Stimulated activated CD8-positive, alpha-beta memory T cell treated with anti-CD3 and anti-CD28 coated beads, Interleukin-7, amount 100 ng/mL, for 24 hours (primary cell): ENCODE data around the gene TUBGCP6.

Experiments
- DNase-seq: peaks from one replicate; pipeline ENCODE4 v3.0.0-alpha.2; 2020; ENCODE audit warnings: low read depth

Gene TUBGCP6

DNA sequence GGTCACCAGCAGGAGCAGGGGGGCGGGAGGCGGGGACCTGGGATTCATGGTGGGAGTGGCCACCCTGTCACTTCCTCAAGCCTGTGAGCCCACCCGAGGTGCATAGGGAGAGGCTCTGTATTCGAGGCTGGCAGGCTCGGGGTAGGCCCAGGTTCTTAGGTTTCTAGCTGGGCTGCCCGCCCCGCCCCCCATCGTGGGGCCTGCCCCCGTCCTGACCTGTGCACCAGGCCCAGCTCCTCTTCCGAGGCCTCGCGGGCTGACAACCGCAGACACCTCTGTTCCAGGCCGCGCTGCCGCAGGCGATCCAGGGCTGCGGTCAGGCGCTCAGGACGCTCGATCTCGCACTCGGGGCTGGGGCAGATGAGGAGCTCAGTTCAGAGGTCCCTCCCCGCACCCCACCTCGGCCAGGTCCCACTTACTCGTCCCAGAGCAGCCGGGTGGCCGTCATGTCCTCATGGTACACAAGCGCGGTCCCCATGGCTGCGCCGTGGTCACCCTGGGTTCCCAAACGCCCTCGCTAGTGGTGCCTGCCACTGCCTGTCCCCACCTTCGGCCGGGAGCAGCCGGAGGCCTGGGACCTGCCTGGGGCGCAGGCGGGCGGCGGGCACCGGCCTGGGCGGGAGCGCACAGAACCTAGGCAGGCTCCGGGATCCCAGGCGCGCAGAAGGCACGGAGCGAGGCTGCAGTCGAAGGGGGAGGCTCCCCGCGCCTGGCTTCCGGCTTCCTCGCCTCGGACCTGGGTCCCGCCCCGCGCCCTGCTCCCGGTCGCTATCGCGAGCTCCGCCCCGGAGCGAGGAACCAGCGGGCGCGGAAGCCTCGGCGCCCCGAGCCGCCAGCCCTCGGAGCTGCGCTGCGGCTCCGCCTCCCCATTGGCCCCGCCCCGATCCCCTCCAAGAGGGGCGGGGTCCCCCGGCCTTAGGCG lies 6.0 kb upstream of the TUBGCP6 start, which contains the start of gene HDAC10:
Gene HDAC10 (minus strand): TSS at position 711 of the 922 bp plus-strand sequence. CDS start 233 bp downstream, at position 478.
- DNase-seq = no peak

DNA sequence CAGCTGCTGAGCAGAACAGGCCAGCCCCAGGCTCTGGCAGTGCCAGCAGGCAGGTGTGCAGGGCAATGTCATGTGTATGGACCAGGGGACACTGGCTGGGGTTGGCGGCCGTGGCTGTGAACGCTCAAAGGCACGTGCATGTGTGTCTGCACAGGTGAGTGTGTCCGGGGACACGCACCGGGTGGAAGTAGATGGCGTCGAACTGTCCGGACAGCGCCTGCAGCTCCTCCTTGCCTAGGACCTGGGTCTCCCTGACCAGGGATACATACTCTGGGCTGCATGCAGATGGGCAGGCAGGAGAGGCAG lies 5.4 kb upstream of the TUBGCP6 start:
- DNase-seq = no peak

DNA sequence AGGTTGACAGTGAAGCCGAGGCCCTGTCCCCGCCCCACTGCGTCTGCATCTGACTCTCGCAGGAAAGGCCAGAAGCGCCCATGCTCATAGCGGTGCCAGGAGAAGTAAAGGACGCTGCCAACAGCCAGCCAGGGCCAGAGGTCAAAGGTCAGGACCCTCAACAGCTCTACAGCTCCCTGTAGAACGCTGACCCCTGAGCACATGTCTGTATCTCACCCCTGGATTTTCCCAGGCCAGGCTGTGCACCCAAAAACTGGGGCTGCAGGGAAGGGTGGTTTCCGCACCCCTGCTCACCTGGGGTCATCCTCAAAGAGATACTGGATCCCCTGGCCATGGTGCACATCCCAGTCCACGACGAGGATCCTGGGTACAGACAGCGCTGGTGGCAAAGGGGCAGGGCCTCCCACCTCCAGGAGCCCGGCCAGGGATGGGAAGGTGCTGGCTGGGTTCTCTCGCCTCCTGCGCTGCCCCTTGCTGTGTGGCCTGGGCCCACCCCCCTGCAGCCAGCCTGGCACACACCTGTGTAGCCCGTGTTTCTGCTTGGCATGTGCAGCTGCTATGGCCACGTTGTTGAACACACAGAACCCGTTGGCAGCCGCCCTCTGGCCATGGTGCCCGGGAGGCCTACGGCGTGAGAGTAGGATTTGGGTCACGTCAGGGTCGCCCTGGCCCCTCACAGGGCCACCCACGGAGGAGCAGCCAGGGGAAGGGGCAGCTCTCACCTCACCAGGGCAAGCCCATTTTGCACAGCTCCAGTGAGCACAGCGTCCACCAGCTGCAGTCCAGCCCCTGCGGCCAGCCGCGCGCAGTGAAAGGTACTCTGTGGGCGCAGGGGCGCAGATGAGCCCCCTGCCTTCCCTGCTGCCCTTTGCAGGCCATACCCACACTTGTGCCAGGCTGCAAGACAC lies 4.8 kb upstream of the TUBGCP6 start:
- DNase-seq = no peak

DNA sequence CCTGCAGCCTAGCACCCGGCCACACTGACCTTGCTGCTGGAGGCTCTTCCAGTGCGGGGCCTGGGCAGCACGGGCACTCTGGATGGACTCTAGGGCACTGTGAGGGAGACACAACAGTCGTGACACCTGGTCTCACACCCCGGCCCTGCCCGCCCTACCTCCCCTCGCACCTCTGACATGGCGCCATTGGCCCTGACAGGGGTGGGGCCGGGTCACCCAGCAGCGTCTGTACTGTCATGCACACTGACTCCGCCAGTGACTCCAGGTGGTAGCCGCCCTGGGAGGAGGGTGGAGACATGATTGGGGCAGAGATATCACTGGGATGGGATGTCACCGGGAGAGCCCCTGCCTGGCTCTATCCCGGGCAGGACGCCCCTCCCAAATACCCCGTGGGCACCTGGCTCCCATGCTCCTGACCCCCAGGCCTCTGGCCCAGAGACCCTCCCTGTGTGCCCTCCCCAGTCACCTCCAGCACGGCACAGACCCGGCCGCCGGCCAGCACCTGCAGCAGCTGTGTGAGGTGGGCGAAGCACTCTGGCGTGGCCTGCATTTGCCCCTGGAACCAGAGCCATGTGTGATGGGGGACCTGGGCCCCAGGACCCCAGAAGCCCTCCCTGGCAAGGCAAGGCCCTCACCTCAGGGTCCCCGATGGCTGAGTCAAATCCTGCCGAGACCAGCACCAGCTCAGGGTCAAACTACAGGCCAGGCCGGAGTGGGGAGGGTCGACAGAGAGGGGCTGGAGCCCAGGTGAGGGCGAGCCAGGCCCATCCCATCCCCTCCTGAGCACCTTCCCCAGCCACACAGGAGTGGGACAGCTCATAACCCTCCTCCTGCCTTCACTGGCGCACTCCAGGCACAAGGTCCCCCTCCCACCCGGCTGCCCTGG lies 3.6 kb upstream of the TUBGCP6 start:
- no peak for DNase-seq

DNA sequence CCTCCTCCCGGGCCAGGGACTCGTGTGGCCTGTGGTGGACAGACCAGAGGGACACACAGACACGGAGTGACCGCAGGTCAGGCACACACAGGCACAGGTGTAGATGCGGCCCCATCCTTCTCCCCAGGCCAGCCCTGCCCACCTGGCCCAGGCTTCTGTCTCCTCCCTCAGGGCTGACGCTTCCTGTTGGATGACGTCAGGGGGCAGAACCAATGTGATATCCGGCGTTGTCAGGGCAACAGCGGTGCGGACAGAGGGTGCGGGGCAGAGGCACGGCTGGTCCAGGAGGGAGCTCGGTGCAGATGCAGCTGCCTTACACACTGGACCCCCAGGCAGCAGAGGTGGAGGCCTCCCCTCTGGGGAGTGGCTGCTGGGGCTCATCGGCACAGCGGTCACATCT lies 2.9 kb upstream of the TUBGCP6 start:
- DNase-seq = no peak

DNA sequence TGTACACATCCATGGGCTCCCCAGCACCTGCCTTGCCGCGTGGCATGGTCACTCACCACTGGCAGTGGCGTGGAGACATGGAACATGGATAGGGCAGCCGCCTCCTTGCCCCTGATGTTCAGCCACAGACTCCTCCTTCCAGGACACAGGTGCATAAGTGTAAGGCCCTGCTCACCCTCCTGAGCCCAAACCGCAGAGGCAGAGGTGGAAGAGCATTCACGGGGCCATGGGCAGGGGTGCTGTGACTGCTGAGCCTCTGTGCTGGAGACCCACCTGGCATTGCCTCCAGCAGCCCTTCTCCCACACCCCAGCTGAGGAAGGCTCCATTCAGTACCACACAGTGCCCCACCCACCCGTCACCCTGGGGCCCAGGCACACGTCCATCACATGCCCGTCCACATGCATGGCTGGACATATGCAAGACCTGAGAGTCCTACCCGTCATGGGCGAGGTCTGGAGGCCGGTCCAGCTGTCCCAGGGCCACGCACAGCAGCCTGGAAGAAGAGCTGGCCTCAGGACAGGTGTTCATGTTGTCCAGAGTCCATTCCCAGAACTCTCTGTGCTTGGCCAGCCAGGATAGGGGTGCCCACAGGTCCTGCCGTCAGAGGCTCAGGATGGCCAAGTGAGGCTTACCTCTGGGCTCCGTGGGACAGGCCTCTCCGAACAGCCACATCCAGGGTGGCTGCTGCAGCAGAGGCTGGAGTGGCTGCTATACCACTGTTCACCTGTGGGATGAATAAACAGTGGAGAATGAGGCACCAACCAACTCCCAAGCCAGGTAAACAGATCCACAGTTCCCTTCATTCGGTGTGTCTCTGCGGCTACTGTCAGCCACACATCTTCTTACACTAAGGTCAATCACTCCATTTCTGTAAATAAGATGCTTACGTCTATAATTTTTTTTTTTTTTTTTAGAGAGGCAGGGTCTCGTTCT lies 1.7 kb upstream of the TUBGCP6 start:
- no peak for DNase-seq

DNA sequence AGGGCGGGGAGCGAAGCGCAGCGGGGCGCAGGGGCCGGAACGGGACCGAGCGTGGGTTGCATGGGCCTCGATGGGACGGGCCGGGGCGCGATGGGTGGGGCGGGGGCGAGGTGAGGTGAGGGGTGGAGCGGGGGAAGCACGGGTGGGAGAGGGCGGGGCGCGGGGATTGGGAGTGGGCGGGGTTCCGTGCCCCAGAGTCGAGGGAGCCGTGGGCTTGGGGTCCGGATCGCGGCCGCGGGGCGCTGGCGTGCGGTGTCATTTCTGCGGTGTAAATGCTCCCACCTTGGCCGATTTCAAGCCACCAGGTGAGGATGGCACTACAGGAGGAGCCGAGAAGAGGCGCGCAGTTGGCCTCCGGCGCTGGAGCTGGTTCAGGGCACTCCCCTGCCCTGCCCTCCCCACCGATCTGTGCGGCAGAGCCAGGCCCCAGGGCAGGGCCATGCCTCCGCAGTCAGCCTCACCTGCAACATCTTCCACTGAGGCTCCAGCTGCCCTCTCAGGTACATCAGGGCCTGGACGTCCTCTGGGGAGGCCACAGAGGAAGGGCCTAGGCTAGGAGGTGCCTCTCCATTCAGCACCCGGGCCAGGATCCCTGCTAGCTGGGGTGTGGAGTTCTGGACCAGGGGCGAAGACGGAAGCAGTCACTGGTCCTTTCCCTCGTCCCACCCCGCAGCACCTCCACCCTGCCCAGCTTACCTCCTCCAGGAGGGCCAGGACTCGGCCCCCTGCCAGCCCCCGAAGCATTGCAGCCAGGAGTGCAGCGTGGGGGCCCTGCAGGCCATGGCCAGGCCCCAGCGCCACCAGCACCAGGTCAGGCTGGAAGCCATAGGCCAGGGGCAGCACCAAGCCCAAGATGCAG lies 620 bp upstream of the TUBGCP6 start:
- no peak for DNase-seq

DNA sequence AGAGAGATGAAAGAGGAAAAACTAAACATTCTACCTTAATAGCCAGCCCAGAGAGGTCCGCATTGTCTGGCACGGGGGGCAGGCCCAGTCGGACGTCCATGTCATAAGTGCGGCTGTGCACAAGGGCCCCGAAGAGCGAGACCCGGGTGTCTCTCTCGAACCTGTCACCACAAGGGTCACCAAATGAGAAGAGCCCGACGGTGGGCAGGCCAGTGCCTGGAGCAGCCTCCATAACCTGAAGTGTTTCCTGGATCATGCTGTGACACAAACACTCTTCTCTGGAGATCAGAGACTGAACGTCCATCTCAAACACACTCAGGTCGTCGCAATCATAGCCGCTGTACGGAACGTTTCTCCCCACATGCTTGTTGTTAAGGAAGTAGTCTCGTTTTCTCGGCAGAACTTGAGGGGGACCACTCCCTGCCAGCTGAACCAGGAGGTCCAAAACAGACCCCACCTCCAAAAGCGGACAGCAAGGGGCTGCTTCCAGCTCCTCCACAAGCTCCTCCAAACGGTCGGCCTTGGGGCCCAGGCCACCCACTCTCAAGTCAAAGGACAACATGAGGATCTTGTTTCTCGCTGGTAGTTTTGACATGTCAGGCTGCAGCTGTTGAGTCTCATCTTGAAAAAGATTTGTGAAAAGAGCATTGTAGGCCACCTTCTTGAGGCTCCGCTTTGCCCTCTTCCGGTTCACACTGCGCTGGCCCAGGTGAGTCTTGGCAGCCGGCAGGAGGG lies 971 bp downstream of the TUBGCP6 start:
- DNase-seq = no peak

DNA sequence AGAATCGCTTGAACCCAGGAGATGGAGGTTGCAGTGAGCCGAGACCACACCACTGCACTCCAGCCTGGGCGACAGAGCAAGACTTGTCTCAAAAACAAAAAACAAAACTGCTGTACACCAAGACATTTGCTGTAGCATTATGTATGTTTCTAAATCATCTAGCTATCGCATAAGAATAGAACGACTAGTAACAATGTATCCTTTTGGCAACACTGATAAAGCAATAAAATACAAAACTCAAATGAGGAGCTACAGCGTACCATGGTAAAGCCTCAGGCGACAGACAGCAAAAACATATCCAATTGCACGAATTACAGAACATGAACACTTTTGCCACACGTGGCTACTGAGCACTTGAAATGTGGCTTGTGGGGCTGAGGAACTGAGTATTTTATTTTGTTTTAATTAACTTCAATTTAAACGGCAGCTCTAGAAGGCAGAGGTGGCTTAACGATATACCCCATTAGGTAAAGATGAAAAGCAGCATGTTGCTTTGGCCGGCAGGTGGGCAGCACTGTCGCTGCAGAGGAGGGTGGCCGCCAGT lies 2.3 kb downstream of the TUBGCP6 start:
- DNase-seq = no peak

DNA sequence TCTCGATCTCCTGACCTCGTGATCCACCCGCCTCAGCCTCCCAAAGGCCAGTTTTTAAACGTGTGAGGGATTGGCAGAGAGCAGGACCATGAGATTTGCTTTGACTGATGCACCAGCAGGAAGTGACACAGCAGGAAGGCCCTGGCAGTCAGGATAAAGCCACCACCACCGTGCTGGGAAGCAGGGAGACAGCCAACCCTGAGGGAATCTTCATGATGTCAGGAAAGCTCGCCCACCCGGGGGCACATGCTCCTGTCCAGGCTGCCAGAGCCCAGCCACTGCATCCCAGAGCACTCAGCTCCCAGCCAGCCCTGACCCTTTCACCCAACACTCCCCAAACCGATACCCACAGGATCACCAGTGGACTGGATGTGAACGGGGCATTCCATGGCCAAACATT lies 6.1 kb downstream of the TUBGCP6 start:
- DNase-seq = no peak

DNA sequence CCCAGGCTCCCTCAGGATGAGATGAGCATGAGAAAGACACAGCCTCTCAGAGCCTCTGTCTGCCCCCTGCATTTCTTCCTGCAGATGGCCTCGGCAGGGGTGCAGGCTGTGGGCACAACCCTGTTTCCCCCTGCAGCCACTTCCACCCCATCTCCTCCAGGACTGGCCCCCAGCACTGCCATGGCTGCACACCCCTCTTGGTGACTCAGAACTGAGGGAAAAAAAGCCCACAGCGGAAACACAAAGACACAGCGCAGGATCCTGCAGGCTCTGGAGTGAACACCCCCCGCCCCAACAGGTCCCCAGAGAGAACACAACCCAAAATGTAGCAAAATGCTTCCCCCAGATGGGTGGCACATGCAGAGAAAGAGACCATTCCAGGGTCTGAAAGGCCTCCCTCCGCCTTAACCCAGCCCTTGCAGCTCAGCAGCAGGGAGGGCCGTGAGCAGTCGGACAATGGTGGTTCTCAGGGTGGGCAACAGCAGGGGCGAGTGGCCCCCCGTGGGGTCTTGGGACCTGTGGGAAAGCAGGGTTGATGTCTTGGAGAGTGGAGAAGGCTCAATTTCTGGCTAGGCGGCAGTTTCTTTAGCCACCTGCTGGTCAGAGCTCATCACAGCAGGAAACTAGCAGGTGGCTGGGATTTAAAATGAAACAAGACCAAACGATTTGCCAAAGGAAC lies 8.0 kb downstream of the TUBGCP6 start:
- no peak for DNase-seq

DNA sequence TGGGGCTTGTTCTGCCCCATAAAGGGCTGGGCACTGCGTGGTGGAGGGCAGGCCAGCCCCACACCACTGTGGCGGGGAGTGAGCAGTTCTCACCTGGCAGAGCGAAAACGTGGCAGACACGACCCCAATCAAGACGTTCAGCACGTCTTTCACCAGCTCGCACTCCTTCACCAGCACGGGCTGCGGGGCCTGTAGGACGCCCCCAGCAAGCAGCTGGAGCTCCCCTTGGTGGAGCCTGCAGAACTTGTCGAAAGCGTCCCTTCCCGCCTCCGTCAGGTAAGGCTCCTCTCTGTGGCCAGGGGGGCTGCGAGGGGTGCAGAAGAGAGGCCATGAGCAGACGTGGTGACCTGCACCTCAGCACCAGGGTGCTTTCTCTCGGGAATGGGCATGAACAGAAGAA lies 11.6 kb downstream of the TUBGCP6 start:
- no peak for DNase-seq

DNA sequence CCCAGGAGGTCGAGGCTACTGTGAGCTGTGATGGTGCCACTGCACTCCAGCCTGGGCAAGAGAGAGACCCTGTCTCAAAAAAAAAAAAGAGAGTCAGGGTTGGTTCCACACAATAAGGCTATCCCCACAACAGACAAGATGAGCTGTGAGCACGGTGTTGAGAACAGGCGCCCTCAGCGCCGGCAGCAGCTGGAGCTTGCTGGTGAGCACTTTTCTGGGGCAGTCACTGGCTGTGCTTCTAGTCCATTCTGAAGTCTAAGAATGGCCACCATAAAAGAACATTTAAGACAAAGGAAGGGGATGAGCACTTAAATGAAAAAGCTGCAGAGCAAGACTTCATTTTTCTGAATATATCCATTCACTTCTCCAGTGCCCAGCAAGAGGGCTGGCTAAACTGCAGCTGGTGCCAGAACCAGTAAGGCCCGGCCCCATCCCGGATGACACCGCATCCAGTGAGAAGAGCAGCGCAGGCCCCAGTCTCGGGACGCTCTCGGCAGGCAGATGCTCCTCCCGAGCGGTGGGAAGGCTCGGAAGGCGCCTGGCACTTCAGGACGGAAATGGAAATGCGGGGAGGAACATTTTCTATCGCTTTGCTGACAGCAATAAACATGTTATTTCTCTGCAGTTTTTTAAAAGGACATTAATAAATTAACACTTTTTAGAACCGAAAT lies 12.2 kb downstream of the TUBGCP6 start:
- DNase-seq = no peak

DNA sequence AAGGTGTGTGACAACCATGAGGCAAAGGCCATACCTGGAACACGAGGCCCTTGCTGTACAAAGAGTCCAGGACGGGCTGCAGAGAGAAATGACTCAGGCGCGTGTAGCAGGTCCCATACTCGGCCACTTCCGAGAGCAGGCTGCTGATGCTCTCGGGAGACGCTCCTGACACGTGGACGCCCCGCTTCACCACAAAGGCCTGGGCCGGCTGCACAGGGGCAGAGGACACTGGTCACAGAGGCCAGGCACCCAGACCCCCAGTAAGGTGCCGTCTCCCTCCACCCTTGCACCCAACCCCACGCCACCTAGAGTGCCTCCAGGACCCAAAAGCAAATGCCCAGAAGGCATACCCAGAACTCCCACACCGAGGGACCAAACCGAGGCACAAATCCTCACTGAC lies 15.5 kb downstream of the TUBGCP6 start:
- DNase-seq = no peak

DNA sequence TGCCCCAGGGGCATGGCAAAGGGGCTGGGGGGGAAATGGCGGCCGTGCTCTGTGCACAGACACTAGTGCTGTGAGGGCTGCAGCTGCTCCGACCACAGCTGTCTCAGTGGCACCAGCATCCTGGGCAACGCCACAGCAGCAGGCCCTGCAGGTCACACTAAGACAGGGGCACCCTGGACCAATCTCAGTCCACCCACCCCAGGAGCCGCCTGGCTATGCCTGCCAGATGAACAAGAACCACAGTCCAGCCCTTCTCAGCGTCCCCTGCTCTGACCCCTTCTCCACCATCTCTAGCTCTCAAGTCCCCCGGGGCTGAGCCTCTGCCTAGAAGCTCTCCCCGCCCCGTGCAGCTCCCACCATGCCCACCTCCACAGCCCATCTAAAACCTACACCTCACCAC lies 16.5 kb downstream of the TUBGCP6 start:
- DNase-seq = no peak

DNA sequence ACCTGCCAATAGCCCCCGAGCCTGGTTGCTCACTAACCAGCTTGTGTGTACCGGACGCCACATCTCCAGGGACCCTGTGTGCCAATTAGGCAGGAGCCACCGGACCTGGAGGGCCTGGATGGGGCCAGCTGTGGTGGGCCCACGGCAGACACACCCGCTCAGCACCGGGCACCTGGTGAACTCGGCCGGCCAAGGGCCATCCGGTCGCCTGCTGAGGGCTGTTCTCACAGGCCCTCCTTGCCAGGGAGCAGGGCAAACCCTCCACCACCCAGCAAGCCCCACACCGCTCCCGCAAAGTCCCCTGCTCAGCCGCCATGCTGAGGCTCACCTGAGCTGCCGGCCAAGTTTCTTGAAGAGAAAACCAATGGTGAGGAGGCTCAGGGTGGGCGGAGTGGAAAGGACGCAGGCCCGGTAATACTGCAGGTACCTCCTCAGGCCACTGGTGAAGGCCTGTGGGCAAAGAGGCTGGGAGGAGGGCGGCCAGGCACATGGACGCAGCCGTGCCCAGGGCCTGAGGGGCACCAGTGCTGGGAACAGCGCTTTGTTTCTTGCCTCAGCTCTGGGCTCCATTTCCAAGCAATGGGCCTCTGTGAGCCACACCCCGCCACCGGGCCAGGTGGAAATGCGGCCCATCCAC lies 17.1 kb downstream of the TUBGCP6 start:
- no peak for DNase-seq

DNA sequence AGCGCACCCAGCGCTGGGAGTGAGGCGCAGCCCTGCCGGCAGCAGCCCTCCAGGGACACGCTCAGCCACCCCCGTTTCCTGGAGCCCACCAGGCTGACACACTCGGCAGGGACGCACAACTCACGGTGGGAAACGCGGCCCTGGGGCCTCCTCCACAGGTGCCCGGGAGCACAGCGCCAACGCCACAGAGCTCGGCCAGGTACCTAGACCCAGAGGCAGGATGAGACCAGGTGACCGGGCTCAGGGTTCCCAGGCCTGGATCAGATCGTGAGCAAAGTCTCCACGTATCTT lies 18.0 kb downstream of the TUBGCP6 start:
- no peak for DNase-seq
